GM12875 (cell line): ENCODE results near the gene NUDCD3.

Experiments
- H3K4me3 ChIP-seq: one replicate; pipeline ENCODE4 v1.5.1; 2011; ENCODE audit warnings: low read depth, low read length, control low read depth
- CTCF ChIP-seq: IDR thresholded peaks from 2 replicates; pipeline ENCODE4 v1.5.1; 2011; ENCODE audit warnings: low read depth, mild to moderate bottlenecking, control low read depth, inconsistent platforms, low read length, moderate library complexity, borderline replicate concordance; ENCODE audit not compliant: insufficient read depth

Gene NUDCD3

DNA sequence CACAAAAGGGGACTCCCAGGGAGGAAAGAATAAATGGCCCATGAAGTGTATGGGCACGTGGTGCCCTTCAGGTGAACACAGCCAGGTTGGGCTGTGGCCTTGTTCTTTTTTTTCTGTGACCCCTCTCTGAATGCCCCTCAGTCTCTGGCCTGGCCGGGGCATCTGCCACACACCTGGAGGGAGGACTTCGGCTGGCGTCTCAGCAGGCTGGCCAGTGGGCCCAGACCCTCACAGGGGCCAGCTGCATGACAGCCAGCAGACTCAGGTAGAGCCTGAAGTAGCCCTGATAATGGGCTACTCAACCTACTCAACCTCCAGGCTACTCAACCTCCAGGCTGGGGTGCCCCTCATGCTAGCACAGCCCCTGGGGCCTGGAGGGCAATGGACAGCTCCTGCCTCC, 155.3 kb downstream of the NUDCD3 start:
- no peak for TF ChIP-seq CTCF

GRCh38 chr7:44334734-44335097, 155.7 kb downstream of the NUDCD3 start:
- no peak for TF ChIP-seq CTCF

More for the DNA sequence above, 155.3 kb downstream of the NUDCD3 start:
- H3K4me3 ChIP-seq = no peak overlapping the region

GRCh38 chr7:44333911-44334733, 156.3 kb downstream of the NUDCD3 start:
- TF ChIP-seq CTCF = no peak

More at GRCh38 chr7:44334734-44335097, 155.7 kb downstream of the NUDCD3 start:
- no peak overlapping the region for H3K4me3 ChIP-seq

GRCh38 chr7:44331682-44332081, 158.8 kb downstream of the NUDCD3 start:
- no peak overlapping the region for H3K4me3 ChIP-seq
- no peak for TF ChIP-seq CTCF

More at GRCh38 chr7:44333911-44334733, 156.3 kb downstream of the NUDCD3 start:
- H3K4me3 ChIP-seq = no peak overlapping the region

GRCh38 chr7:44330331-44330730, 160.1 kb downstream of the NUDCD3 start:
- no peak overlapping the region for H3K4me3 ChIP-seq
- no peak for TF ChIP-seq CTCF

DNA sequence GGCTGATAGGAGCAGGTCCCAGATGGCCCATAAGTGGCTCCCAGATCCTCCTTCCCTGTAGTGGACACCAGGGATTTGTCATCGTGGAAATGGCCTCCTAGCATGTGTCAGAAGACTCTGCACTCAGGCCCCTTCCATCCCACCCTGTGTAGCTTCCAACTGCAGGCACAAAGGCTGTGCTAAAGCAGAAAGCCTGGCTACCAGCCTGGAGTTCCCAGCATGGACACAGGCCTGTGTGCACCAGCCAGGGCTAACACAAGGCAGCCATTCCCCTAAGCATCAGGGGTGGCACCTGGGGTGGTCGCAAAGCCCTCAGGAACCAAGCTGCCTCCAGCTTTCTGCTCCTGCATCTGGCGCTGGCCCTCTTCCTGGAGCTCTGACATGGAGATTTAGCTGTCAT, 160.6 kb downstream of the NUDCD3 start:
- no peak for TF ChIP-seq CTCF
- H3K4me3 ChIP-seq = no peak overlapping the region
